Measurements from ENCODE around the gene HAPLN2. TPM values are rescaled to one million over a fixed set of nuclear protein-coding genes. Genes with fewer than 3 reads are reported as not detected.

The HAPLN2 gene
- total and polyA plus RNA-seq, 2 donors = 4.0 TPM; not detected in 1

DNA sequence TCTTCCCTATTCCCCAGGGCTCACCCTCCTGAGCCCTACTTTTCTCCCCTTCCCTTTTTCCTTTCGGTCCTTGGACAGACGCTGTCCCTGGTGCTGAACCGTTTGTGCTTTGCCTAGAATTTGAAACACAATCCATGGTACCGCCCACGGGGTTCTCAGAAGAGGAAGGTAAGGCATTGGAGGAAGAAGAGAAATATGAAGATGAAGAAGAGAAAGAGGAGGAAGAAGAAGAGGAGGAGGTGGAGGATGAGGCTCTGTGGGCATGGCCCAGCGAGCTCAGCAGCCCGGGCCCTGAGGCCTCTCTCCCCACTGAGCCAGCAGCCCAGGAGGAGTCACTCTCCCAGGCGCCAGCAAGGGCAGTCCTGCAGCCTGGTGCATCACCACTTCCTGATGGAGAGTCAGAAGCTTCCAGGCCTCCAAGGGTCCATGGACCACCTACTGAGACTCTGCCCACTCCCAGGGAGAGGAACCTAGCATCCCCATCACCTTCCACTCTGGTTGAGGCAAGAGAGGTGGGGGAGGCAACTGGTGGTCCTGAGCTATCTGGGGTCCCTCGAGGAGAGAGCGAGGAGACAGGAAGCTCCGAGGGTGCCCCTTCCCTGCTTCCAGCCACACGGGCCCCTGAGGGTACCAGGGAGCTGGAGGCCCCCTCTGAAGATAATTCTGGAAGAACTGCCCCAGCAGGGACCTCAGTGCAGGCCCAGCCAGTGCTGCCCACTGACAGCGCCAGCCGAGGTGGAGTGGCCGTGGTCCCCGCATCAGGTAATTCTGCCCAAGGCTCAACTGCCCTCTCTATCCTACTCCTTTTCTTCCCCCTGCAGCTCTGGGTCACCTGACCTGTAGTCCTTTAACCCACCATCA is 33.1 kb downstream of the HAPLN2 start:
- no peaks in the 10 kb centered on the region for H3K4me1 ChIP-seq (ENCODE audit: insufficient read depth)
- no peak overlapping the region for H3K27ac ChIP-seq (ENCODE audit: low read depth)
- no peak for DNase-seq (ENCODE audit: extremely low spot score)
- no peak overlapping the region for H3K4me3 ChIP-seq (ENCODE audit: low read depth, low read length)
- WGBS = 47% methylated on average over 16 of the region's 16 CpGs
- no peaks in the 10 kb centered on the region for H3K36me3 ChIP-seq (ENCODE audit: insufficient read depth)

DNA sequence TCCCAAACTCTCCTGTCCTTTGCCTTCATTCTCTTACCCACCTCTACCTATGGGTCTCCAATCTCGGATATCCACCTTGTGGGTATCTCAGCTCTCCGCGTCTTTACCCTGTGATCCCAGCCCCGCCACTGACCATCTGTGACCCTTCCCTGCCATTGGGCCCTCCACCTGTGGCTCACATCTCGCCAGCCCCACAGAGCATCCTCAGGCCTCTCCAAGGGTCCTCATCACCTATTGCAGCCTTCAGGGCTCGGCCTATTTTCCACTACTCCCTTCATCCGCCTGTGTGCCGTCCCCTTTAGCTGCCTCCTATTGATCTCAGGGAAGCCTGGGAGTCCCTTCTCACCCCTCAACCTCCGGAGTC is 33.8 kb downstream of the HAPLN2 start:
- no peak overlapping the region for H3K27ac ChIP-seq (ENCODE audit: low read depth)
- no peaks in the 10 kb centered on the region for H3K36me3 ChIP-seq (ENCODE audit: insufficient read depth)
- WGBS = 81% methylated on average over 9 of the region's 9 CpGs
- H3K4me3 ChIP-seq (ENCODE audit: low read depth, low read length) = no peak overlapping the region
- no peaks in the 10 kb centered on the region for H3K4me1 ChIP-seq (ENCODE audit: insufficient read depth)
- no peak for DNase-seq (ENCODE audit: extremely low spot score)

DNA sequence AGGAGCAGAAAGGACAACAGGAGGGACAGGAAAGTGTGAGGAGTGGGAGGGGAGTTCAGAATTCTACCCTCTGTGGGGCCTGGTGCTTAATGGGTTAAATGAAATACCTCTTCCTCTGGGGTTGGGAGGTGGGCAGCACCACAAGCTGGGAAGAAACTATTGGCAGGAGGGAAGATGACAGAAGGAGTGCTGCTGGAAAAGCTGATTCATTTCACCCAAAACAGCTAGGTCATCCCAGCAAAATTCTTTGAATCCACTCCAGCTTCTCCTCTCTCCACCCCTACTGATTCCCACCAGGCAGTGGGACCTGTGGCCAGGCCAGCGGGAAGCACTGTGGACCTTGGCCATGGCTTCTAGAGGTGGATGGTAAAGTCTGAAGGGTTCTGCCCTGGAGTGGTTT is 35.5 kb downstream of the HAPLN2 start:
- no peak for DNase-seq (ENCODE audit: extremely low spot score)
- H3K27ac ChIP-seq (ENCODE audit: low read depth) = no peak overlapping the region
- H3K36me3 ChIP-seq (ENCODE audit: insufficient read depth) = no peaks in the 10 kb centered on the region
- no peak overlapping the region for H3K4me3 ChIP-seq (ENCODE audit: low read depth, low read length)
- WGBS = 48% methylated on average over 1 of the region's 1 CpG
- H3K4me1 ChIP-seq (ENCODE audit: insufficient read depth) = no peaks in the 10 kb centered on the region

DNA sequence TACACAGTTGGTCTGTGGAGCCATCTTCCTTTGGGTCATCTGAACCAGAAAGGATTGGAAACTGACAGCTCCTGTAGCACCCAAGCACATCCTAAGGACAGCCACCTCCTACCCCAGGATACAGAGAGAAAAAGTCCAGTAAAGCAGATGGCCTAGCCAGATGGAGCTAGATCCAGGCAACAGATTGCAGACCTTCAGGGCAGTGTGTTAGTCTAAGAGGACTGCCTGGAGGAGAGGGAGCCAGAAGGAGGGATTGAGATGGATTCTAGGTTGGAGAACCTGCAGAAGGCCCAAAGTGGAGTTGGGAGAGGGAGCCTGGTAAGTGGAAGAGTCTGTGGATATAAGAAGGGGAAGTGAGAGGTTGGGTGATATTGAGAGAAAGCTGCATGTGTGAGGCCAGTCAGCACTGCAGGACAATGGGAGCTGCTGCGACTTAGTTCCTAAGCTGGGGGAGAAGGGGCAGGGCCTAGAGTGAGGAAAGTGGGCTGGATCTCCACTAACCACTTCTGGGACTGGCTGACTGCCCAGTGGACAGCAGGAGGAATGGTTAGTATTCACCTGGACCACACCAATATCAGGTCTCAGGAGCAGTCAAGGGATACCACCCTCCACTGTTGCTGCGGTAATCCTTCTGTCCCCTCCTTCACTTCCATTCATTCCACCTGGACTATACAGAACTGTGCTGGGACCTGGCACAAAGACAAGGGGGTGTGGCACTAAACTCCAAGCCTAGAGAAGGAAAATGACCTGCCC is 36.1 kb downstream of the HAPLN2 start:
- 60% methylated on average over 2 of the region's 2 CpGs for WGBS
- no peak overlapping the region for H3K4me3 ChIP-seq (ENCODE audit: low read depth, low read length)
- H3K36me3 ChIP-seq (ENCODE audit: insufficient read depth) = no peaks in the 10 kb centered on the region

DNA sequence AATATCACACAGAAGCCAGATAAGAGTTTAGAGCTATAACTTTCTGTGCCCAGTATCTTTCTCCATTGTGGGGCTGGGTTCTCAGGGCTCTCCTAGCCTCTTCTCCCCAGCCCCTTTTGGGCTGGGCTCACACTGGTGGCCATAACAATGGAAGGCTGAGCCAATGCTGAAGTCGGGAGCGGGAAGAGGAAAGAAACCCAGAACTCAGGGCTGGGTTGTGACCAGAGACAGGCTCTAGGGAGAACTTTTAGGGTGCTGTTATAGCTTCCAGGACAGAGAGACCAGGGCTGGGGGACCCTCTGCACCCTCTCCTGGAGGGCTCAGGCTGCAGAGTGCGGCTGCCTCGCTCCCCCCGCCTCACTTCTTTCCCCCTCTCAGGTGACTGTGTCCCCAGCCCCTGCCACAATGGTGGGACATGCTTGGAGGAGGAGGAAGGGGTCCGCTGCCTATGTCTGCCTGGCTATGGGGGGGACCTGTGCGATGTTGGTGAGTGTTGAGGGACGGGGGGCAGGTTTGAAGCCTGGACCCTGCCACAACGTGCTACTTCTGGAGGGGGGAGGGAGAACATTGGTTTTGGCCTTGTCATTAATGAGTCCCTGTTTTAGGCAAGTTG is 36.8 kb downstream of the HAPLN2 start:
- WGBS = 67% methylated on average over 9 of the region's 9 CpGs

More for the DNA sequence above, 36.1 kb downstream of the HAPLN2 start:
- Histone ChIP-seq H3K4me1 (ENCODE audit: insufficient read depth) (no peaks in the 10 kb centered on the region), H3K27ac (ENCODE audit: low read depth) (no peak overlapping the region)
- DNase-seq (ENCODE audit: extremely low spot score) = no peak

DNA sequence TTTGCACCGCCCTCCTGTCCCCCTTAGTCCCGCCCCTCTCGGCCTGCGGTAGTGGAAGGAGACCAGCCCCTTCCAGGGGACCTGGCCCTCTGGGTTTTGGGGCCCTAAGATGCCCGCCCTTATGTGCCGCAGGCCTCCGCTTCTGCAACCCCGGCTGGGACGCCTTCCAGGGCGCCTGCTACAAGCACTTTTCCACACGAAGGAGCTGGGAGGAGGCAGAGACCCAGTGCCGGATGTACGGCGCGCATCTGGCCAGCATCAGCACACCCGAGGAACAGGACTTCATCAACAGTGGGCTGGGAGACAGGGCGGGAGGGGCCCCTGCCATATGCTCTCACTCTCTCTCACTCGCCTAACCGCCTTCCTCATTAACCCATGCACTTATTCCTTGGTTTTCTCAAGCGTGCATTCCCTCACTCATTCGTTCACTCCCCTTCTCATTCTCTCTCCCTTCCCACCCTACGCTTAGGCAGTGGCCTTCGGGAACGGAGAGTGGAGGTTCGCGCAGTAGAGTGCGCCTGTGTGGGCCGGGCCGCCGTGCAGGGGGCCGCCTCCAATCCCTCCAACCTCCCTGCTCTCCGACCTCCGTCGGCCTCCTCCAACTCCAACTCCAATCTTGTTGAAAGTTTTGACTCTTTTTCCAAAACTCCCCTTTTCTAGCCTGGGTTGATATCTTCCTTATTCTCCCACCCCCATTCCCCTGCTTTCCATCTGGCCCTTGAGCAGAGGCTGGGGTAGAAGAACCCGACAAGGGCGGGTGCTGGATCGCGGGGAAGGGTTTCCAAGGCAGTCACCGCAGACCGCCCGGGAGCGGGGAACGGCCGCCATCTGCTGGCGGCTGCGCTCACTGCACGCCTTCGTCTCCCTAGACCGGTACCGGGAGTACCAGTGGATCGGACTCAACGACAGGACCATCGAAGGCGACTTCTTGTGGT is 37.9 kb downstream of the HAPLN2 start:
- Histone ChIP-seq H3K4me1 (ENCODE audit: insufficient read depth) (no peaks in the 10 kb centered on the region), H3K27ac (ENCODE audit: low read depth) (no peak overlapping the region), H3K4me3 (ENCODE audit: low read depth, low read length) (no peak overlapping the region), H3K36me3 (ENCODE audit: insufficient read depth) (no peaks in the 10 kb centered on the region)
- DNase-seq (ENCODE audit: extremely low spot score) = no peak
- WGBS = 2% methylated on average over 54 of the region's 54 CpGs

More for the DNA sequence above, 36.8 kb downstream of the HAPLN2 start:
- H3K4me1 ChIP-seq (ENCODE audit: insufficient read depth) = no peaks in the 10 kb centered on the region
- no peak for DNase-seq (ENCODE audit: extremely low spot score)
- H3K27ac ChIP-seq (ENCODE audit: low read depth) = no peak overlapping the region
- H3K4me3 ChIP-seq (ENCODE audit: low read depth, low read length) = no peak overlapping the region
- H3K36me3 ChIP-seq (ENCODE audit: insufficient read depth) = no peaks in the 10 kb centered on the region

DNA sequence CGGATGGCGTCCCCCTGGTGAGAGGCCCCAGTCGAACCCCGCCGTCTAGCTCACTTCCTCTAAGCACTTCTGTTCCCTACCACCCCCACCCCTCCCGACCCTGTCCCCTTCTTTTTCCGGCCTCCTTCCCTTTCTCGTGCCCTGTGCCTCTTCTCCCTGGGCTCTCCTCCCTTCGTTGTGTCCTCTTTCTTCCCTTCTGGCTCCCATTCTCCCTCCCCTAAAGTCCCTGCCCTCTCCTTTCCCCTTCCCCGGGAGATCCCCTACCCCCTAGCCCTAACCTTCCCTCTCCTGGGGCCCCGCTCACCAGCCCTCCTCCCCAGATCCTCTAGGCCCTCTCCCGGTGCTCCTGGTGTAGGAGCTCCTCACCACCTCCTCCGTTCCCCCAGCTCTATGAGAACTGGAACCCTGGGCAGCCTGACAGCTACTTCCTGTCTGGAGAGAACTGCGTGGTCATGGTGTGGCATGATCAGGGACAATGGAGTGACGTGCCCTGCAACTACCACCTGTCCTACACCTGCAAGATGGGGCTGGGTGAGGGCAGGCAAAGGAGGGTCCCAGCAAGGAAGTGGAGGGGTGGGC is 38.6 kb downstream of the HAPLN2 start:
- 16% methylated on average over 15 of the region's 15 CpGs for WGBS
- H3K4me3 ChIP-seq (ENCODE audit: low read depth, low read length) = no peak overlapping the region
- no peak overlapping the region for H3K27ac ChIP-seq (ENCODE audit: low read depth)
- DNase-seq (ENCODE audit: extremely low spot score) = no peak
- H3K4me1 ChIP-seq (ENCODE audit: insufficient read depth) = no peaks in the 10 kb centered on the region
- no peaks in the 10 kb centered on the region for H3K36me3 ChIP-seq (ENCODE audit: insufficient read depth)

DNA sequence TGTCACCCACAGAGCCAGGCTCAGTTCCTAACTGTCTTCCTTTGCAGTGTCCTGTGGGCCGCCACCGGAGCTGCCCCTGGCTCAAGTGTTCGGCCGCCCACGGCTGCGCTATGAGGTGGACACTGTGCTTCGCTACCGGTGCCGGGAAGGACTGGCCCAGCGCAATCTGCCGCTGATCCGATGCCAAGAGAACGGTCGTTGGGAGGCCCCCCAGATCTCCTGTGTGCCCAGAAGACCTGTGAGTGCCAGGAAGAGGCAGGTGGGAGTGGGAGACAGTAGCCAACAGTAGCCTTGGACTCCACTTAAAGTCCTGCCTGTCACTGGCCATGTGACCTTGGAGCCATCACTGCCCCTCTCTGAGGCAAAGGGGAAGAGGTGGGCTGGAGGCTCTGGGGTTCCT is 39.3 kb downstream of the HAPLN2 start:
- Histone ChIP-seq H3K36me3 (ENCODE audit: insufficient read depth) (no peaks in the 10 kb centered on the region), H3K4me1 (ENCODE audit: insufficient read depth) (no peaks in the 10 kb centered on the region), H3K4me3 (ENCODE audit: low read depth, low read length) (no peak overlapping the region), H3K27ac (ENCODE audit: low read depth) (no peak overlapping the region)
- DNase-seq (ENCODE audit: extremely low spot score) = no peak
- 89% methylated on average over 14 of the region's 14 CpGs for WGBS

DNA sequence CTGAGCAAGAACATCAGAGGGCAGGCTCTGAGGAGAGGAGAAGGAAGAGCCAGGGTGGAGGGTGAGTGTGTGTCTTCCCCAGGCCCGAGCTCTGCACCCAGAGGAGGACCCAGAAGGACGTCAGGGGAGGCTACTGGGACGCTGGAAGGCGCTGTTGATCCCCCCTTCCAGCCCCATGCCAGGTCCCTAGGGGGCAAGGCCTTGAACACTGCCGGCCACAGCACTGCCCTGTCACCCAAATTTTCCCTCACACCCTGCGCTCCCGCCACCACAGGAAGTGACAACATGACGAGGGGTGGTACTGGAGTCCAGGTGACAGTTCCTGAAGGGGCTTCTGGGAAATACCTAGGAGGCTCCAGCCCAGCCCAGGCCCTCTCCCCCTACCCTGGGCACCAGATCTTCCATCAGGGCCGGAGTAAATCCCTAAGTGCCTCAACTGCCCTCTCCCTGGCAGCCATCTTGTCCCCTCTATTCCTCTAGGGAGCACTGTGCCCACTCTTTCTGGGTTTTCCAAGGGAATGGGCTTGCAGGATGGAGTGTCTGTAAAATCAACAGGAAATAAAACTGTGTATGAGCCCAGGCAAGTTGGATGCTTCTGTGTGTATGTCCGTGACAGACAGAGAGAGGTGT is 39.8 kb downstream of the HAPLN2 start:
- Histone ChIP-seq H3K4me3 (ENCODE audit: low read depth, low read length) (no peak overlapping the region), H3K4me1 (ENCODE audit: insufficient read depth) (no peaks in the 10 kb centered on the region), H3K27ac (ENCODE audit: low read depth) (no peak overlapping the region), H3K36me3 (ENCODE audit: insufficient read depth) (no peaks in the 10 kb centered on the region)
- DNase-seq (ENCODE audit: extremely low spot score) = no peak
- WGBS = 78% methylated on average over 10 of the region's 10 CpGs

DNA sequence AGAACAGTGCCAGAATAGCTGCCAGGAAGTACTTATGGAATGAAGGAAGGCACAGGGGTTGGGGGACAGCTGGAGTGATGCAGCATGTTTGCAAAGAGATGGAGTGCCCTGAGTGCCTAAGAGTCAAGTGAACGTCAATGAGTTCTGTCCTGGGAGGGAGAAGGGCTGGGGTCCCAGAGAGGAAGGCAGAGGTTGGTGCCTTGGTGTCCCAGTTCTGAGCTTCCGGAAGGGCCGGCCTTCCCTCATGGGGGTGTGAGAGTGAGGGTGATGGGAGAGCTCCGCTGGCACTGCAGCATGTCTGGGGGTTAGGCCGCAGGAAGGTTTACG is 40.4 kb downstream of the HAPLN2 start:
- no peaks in the 10 kb centered on the region for H3K4me1 ChIP-seq (ENCODE audit: insufficient read depth)
- peak overlapping the region; percentile 11 for H3K27ac ChIP-seq (ENCODE audit: low read depth)
- H3K4me3 ChIP-seq (ENCODE audit: low read depth, low read length) = no peak overlapping the region
- no peak for DNase-seq (ENCODE audit: extremely low spot score)
- 19% methylated on average over 6 of the region's 6 CpGs for WGBS
- no peaks in the 10 kb centered on the region for H3K36me3 ChIP-seq (ENCODE audit: insufficient read depth)

DNA sequence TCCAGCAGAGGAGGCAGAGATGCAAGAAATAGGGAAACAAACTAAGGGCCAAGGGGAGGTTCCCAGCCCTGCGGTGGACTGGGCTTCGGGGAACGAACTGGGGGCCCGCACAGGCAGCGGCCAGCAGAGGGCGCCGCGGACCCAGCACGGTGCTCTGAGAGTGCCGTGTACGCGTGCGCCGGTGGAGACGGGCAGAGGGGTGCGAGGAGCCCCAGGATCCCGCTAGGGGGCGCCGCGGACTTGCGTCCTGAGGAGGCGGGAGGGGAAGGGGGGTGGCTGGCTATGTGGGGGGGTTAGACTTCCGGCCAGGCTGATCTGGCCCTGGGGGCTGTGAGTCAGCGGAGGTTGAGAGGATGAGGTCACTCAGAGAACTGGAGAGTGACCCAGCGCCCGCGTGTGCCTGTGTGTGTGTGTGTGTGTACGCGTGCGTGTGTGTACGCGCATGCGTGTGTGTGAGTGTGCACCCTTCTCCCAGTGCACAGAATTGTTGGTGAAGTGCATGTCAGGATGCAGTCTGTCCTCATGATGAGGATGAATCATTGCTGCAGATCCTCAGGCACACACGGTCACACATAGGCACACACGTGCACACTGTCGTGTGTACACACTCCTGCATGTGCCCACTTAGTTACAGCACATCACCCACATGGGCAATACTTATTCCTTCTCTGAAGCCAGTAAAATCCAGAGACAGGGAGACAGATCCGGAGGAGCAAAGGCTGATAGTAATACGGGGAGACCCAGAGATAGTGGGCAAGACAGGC is 41.0 kb downstream of the HAPLN2 start:
- H3K4me1 ChIP-seq (ENCODE audit: insufficient read depth) = no peaks in the 10 kb centered on the region
- H3K27ac ChIP-seq (ENCODE audit: low read depth) = peak overlapping the region; percentile 76
- 5% methylated on average over 38 of the region's 38 CpGs for WGBS
- H3K4me3 ChIP-seq (ENCODE audit: low read depth, low read length) = no peak overlapping the region
- peak; percentile 77 for DNase-seq (ENCODE audit: extremely low spot score)
- no peaks in the 10 kb centered on the region for H3K36me3 ChIP-seq (ENCODE audit: insufficient read depth)

DNA sequence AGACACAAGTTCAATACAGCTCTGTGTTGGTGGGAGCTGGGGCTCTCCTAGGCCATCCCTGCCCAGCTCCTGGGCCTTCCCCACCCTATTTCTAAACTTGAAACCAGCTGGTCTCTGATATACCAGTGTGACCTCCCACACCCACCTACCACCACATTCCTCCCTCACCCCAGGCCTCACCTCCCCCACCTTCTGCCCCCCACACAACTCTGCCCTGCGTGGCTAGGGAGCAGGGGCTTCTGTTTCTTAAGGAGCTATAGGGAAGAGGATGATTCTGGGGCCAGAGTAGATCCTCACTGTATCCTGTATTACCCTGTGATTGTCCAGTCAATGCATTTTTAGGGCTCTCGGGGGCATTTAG is 41.5 kb downstream of the HAPLN2 start:
- 78% methylated on average over 2 of the region's 2 CpGs for WGBS
- no peak overlapping the region for H3K4me3 ChIP-seq (ENCODE audit: low read depth, low read length)
- no peak for DNase-seq (ENCODE audit: extremely low spot score)
- H3K36me3 ChIP-seq (ENCODE audit: insufficient read depth) = no peaks in the 10 kb centered on the region
- H3K4me1 ChIP-seq (ENCODE audit: insufficient read depth) = no peaks in the 10 kb centered on the region
- peak overlapping the region; percentile 76 for H3K27ac ChIP-seq (ENCODE audit: low read depth)

Measured in urinary bladder (tissue), 4 donors.